Activated CD4-positive, alpha-beta T cell treated with anti-CD3 and anti-CD28 coated beads, Interleukin-2, amount 50 U/mL, for 1 hour (primary cell): ENCODE results near the gene NAA11.
"Not testable (repeated sequence)": the region's sequence is repeated elsewhere in the genome, so short reads cannot be mapped to it uniquely, and the experiment has no call there.

ENCODE experiments used
- DNase-seq: peaks from one replicate; pipeline ENCODE4 v3.0.0-alpha.2; 2020

The NAA11 gene

GRCh38 chr4:79306795-79307194 lies 19.1 kb downstream of the NAA11 start:
- no peak for DNase-seq

- DNase-seq, result no peak
Measured at GRCh38 chr4:79300280-79300679, 25.6 kb downstream of the NAA11 start.

GRCh38 chr4:79298484-79298883 lies 27.4 kb downstream of the NAA11 start:
- no peak for DNase-seq

GRCh38 chr4:79298027-79298426 lies 27.8 kb downstream of the NAA11 start:
- no peak for DNase-seq

GRCh38 chr4:79297479-79297878 lies 28.4 kb downstream of the NAA11 start:
- no peak for DNase-seq

- DNase-seq, result no peak
Measured at GRCh38 chr4:79296768-79297428, 29.0 kb downstream of the NAA11 start.

GRCh38 chr4:79295086-79295485 lies 30.8 kb downstream of the NAA11 start:
- no peak for DNase-seq

GRCh38 chr4:79294064-79294463 lies 31.8 kb downstream of the NAA11 start:
- DNase-seq, result no peak

GRCh38 chr4:79292008-79292407 lies 33.9 kb downstream of the NAA11 start:
- DNase-seq, result no peak

- no peak for DNase-seq
Measured at GRCh38 chr4:79290376-79290775, 35.5 kb downstream of the NAA11 start.

- DNase-seq, result no peak
Measured at GRCh38 chr4:79288185-79288584, 37.7 kb downstream of the NAA11 start.

- no peak for DNase-seq
Measured at GRCh38 chr4:79287718-79288117, 38.1 kb downstream of the NAA11 start.

- no peak for DNase-seq
Measured at GRCh38 chr4:79287076-79287475, 38.8 kb downstream of the NAA11 start.

GRCh38 chr4:79281566-79282359 lies 44.1 kb downstream of the NAA11 start:
- DNase-seq, result no peak

GRCh38 chr4:79277467-79277866 lies 48.4 kb downstream of the NAA11 start:
- not testable (repeated sequence) for DNase-seq

- DNase-seq, result no peak
Measured at GRCh38 chr4:79273915-79274314, 51.9 kb downstream of the NAA11 start.

- DNase-seq, result no peak
Measured at GRCh38 chr4:79272761-79273160, 53.1 kb downstream of the NAA11 start.

- no peak for DNase-seq
Measured at GRCh38 chr4:79272126-79272525, 53.7 kb downstream of the NAA11 start.

- DNase-seq, result no peak
Measured at GRCh38 chr4:79267671-79268070, 58.2 kb downstream of the NAA11 start.
